Natural killer cell (primary cell): ENCODE data around the gene THYN1. TPM values are rescaled to one million over a fixed set of nuclear protein-coding genes. Genes with fewer than 3 reads are reported as not detected.

Experiments used
- ATAC-seq, 3 donors: fragments of 150-1000 bp in 2 of 3; fragments of 200-7000 bp in 1 of 3; cut with Tn5 transposase; 1 replicate in 1 of 3; 2 replicates in 2 of 3; pipeline ENCODE4 v1.10.0; 2021; ENCODE audit warnings: mild to moderate bottlenecking in 2 of 3, moderate library complexity in 2 of 3
- DNase-seq, 2 donors: peaks; one replicate each; pipeline versions ENCODE4 v3.0.0 to v3.0.0-alpha.2; 2013 to 2021; ENCODE audit warnings: mixed read lengths in 1 of 2
- H3K27ac ChIP-seq: one replicate; pipeline ENCODE4 v1.5.1; 2013; ENCODE audit warnings: mild to moderate bottlenecking, low read length
- H3K27me3 ChIP-seq: one replicate; pipeline ENCODE4 v1.6.1; 2013; ENCODE audit warnings: low read length; ENCODE audit not compliant: control insufficient read depth, insufficient read depth
- H3K36me3 ChIP-seq: one replicate; pipeline ENCODE4 v1.6.1; 2013; ENCODE audit warnings: low read length; ENCODE audit not compliant: control insufficient read depth, insufficient read depth
- H3K4me1 ChIP-seq: one replicate; pipeline ENCODE4 v1.6.1; 2013; ENCODE audit warnings: low read length; ENCODE audit not compliant: control insufficient read depth, insufficient read depth
- H3K4me3 ChIP-seq: one replicate; pipeline ENCODE4 v1.5.1; 2013; ENCODE audit warnings: low read length
- H3K9me3 ChIP-seq: one replicate; pipeline ENCODE4 v1.6.1; 2013; ENCODE audit warnings: low read length; ENCODE audit not compliant: control insufficient read depth, insufficient read depth
- H3K27ac Mint-ChIP-seq, 2 donors: one replicate each; pipeline ENCODE4 v1.8.0; 2022; ENCODE audit warnings: mild to moderate bottlenecking in 2 of 2, mixed read lengths in 2 of 2, moderate library complexity in 1 of 2
- H3K27me3 Mint-ChIP-seq, 2 donors: one replicate each; pipeline ENCODE4 v1.8.0; 2022; ENCODE audit warnings: low read depth in 2 of 2, mixed read lengths in 2 of 2
- H3K36me3 Mint-ChIP-seq: one replicate; pipeline ENCODE4 v1.8.0; 2022; ENCODE audit warnings: mixed read lengths
- H3K4me1 Mint-ChIP-seq, 2 donors: one replicate each; pipeline ENCODE4 v1.8.0; 2022; ENCODE audit warnings: mixed read lengths in 2 of 2
- H3K4me3 Mint-ChIP-seq: one replicate; pipeline ENCODE4 v1.8.0; 2022; ENCODE audit warnings: mild to moderate bottlenecking, moderate library complexity, mixed read lengths
- H3K9me3 Mint-ChIP-seq, 2 donors: one replicate each; pipeline ENCODE4 v1.8.0; 2022; ENCODE audit warnings: mixed read lengths in 2 of 2
- CTCF ChIP-seq: fragments of 200-600 bp; IDR thresholded peaks from one replicate; pipeline ENCODE4 v1.8.0; 2022; ENCODE audit warnings: antibody characterized with exemption
- WGBS: methylation state at CpG from one replicate; pipeline ENCODE4 v1.1.7; 2013; ENCODE audit warnings: missing lambda C conversion rate; ENCODE audit not compliant: insufficient coverage; 5-methylcytosine and 5-hydroxymethylcytosine counted together
- intact Hi-C: fragments of 100-400 bp; cut with micrococcal nuclease; formaldehyde crosslinking; loops from one replicate; pipeline ENCODE4 v1.14.2; 2022
- total RNA-seq, 4 donors: library from RNA; stranded (reverse); fragments of 120-200 nt in 1 of 4; gene quantifications; one replicate each; pipeline versions ENCODE4 v1.2.3 to v1.2.4, GENCODE V29; 2013 to 2022

THYN1 gene
- total RNA-seq, 3 donors from 2014 or later (not counting 1 experiment from before 2014, with no cell fraction given), result 21.6 to 25.4 (median 24.0) TPM

- Mint-ChIP-seq H3K4me3 (peak overlapping the region; percentile 98), H3K36me3 (peaks cover 11% of the 10 kb centered on the region)
Measured at GRCh38 chr11:134252346-134253187, 585 bp downstream of the THYN1 start.

GRCh38 chr11:134250675-134251074 is 2.5 kb downstream of the THYN1 start:
- H3K4me3 ChIP-seq, result no peak overlapping the region
- intact Hi-C loops, result no loop called here
- WGBS, result 98% methylated on average over 2 of the region's 2 CpGs
- H3K27me3 ChIP-seq, result no peaks in the 10 kb centered on the region
- peaks cover 15% of the 10 kb centered on the region for H3K4me1 ChIP-seq
- H3K4me3 Mint-ChIP-seq, result no peak overlapping the region
- H3K27me3 Mint-ChIP-seq, result no peaks in the 10 kb centered on the region
- ATAC-seq (no peak), DNase-seq (no peak)
- peaks cover 19 to 43% of the 10 kb centered on the region in 2 donors for H3K4me1 Mint-ChIP-seq
- H3K9me3 ChIP-seq, result no peaks in the 10 kb centered on the region
- no peak overlapping the region for H3K27ac ChIP-seq
- H3K9me3 Mint-ChIP-seq, result no peaks in the 10 kb centered on the region
- H3K36me3 ChIP-seq, result peaks cover 38% of the 10 kb centered on the region
- no peak overlapping the region for H3K27ac Mint-ChIP-seq
- peaks cover 22% of the 10 kb centered on the region for H3K36me3 Mint-ChIP-seq
- TF ChIP-seq CTCF, result no peak

More at GRCh38 chr11:134252346-134253187, 585 bp downstream of the THYN1 start:
- H3K9me3 ChIP-seq, result no peaks in the 10 kb centered on the region
- intact Hi-C loops, result loop anchor here (1.0 kb wide), 2 partner anchors 28 to 45 kb away; partner anchors contain the start of gene VPS26B
- H3K27ac Mint-ChIP-seq, result peak overlapping the region; percentile 75 to 79
- peak; percentile 6 to 22 (median 11) for ATAC-seq
- peaks cover 19 to 45% of the 10 kb centered on the region in 2 donors for H3K4me1 Mint-ChIP-seq
- no peaks in the 10 kb centered on the region for H3K27me3 Mint-ChIP-seq
- peak in 1 of 2 donors; percentile 19 for DNase-seq
- H3K27me3 ChIP-seq, result no peaks in the 10 kb centered on the region
- no peak for TF ChIP-seq CTCF
- peak overlapping the region; percentile 74 for H3K4me3 ChIP-seq
- no peak overlapping the region for H3K27ac ChIP-seq
- H3K4me1 ChIP-seq, result peaks cover 15% of the 10 kb centered on the region
- peaks cover 25% of the 10 kb centered on the region for H3K36me3 ChIP-seq
- H3K9me3 Mint-ChIP-seq, result no peaks in the 10 kb centered on the region
- WGBS, result 9% methylated on average over 27 of the region's 27 CpGs

DNA sequence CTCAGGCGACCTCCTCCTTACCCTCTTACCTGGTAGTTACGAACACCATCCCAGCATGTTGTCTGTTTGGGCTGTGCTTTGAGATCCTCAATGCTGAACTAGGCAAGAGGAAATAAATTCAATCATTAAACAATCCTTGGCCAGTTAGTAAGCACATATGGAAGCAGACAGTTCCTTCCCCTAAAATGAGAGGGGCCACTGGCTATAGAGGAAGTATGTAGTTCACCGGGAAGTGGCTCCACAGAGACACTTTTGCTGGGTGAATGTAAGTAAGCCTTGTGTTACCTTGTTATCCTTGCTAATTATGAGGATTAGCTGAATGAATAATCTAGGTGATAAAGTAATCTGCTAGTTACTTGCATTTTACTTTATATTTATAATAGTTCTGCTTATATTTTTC is 2.9 kb downstream of the THYN1 start:
- Mint-ChIP-seq H3K27me3 (no peaks in the 10 kb centered on the region), H3K4me1 (peaks cover 19 to 39% of the 10 kb centered on the region in 2 donors), H3K4me3 (no peak overlapping the region), H3K27ac (no peak overlapping the region), H3K9me3 (no peaks in the 10 kb centered on the region), H3K36me3 (peaks cover 22% of the 10 kb centered on the region)
- no peaks in the 10 kb centered on the region for H3K9me3 ChIP-seq
- intact Hi-C loops, result no loop called here
- no peak overlapping the region for H3K4me3 ChIP-seq
- no peaks in the 10 kb centered on the region for H3K27me3 ChIP-seq
- H3K36me3 ChIP-seq, result peaks cover 41% of the 10 kb centered on the region
- H3K27ac ChIP-seq, result no peak overlapping the region
- 87% methylated on average over 2 of the region's 3 CpGs for WGBS
- no peak for DNase-seq
- no peak for TF ChIP-seq CTCF
- no peak for ATAC-seq
- peaks cover 15% of the 10 kb centered on the region for H3K4me1 ChIP-seq
